Measurements from ENCODE around the gene FAM76B.
A peak's percentile ranks its signal among the peaks of the same experiment; 100 is the strongest.

FAM76B gene

DNA sequence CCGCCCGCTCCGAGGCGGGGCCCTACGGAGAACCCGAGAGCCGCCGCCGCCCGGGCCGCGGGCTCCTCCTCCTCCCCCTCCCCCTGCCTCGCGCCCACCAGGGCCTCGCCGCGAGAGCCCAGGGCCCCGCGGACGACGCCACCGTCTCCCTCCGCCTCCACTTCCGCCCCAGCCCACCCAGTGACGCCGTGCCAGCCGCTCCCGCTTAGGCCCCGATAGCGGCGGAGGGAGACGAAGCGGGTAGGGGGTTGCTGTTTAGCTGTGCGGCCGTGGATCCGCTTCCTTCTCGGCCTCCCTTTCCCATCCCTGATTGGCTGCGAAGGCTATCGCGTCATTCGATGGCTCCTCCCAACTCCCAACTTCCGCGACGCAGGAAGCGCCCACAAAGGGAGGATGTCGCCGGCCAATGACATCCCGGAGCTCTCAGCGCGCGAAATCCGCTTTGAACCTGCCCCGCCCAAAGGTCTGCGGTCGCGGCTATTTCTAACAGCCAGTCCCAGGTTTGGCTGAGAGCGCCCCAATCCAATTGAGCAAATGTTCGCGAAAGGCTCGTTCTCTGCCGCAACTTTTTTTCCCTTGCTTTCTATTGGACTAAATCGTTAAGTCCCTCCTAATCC is at the start of gene FAM76B:
FAM76B (minus strand) TSS at position 277 of the 617 bp plus-strand sequence. CDS start 304 bp downstream, outside the sequence.
- Histone ChIP-seq H3K4me1 (ENCODE audit: control insufficient read depth in 1 of 2, insufficient read depth in 2 of 2, low read length in 2 of 2) (peaks cover 24 to 39% of the 10 kb centered on the region in 2 donors), H3K36me3 (ENCODE audit: control insufficient read depth in 1 of 2, insufficient read depth in 2 of 2, low read length in 2 of 2) (peaks cover 7 to 17% of the 10 kb centered on the region in 2 donors), H3K27ac (ENCODE audit: low read depth, low read length) (peak within 1 kb of the TSS; percentile 100), H3K9me3 (ENCODE audit: control insufficient read depth in 1 of 2, low read length in 2 of 2) (no peaks in the 10 kb centered on the region), H3K27me3 (ENCODE audit: control insufficient read depth in 1 of 2, insufficient read depth in 2 of 2, low read length in 2 of 2) (no peaks in the 10 kb centered on the region), H3K9ac (ENCODE audit: low read depth in 1 of 2, low read length in 2 of 2) (peak within 1 kb of the TSS; percentile 94 to 95), H3K4me3 (ENCODE audit: low read depth in 1 of 2, low read length in 2 of 2) (peak within 1 kb of the TSS; percentile 87 to 92)

- Histone ChIP-seq H3K27ac (ENCODE audit: low read depth, low read length) (no peak overlapping the region), H3K9ac (ENCODE audit: low read depth in 1 of 2, low read length in 2 of 2) (no peak overlapping the region), H3K4me3 (ENCODE audit: low read depth in 1 of 2, low read length in 2 of 2) (no peak overlapping the region), H3K4me1 (ENCODE audit: control insufficient read depth in 1 of 2, insufficient read depth in 2 of 2, low read length in 2 of 2) (peaks cover 0 to 3% of the 10 kb centered on the region in 2 donors), H3K27me3 (ENCODE audit: control insufficient read depth in 1 of 2, insufficient read depth in 2 of 2, low read length in 2 of 2) (no peaks in the 10 kb centered on the region), H3K36me3 (ENCODE audit: control insufficient read depth in 1 of 2, insufficient read depth in 2 of 2, low read length in 2 of 2) (peaks cover 21 to 60% of the 10 kb centered on the region in 2 donors), H3K9me3 (ENCODE audit: control insufficient read depth in 1 of 2, low read length in 2 of 2) (no peaks in the 10 kb centered on the region)
These were observed 46.3 kb upstream of the FAM76B start for GRCh38 chr11:95835768-95836488.

GRCh38 chr11:95835351-95835750 is 45.8 kb upstream of the FAM76B start:
- H3K4me1 ChIP-seq (ENCODE audit: control insufficient read depth in 1 of 2, insufficient read depth in 2 of 2, low read length in 2 of 2), result peaks cover 0 to 3% of the 10 kb centered on the region in 2 donors
- peaks cover 19 to 59% of the 10 kb centered on the region in 2 donors for H3K36me3 ChIP-seq (ENCODE audit: control insufficient read depth in 1 of 2, insufficient read depth in 2 of 2, low read length in 2 of 2)
- H3K9me3 ChIP-seq (ENCODE audit: control insufficient read depth in 1 of 2, low read length in 2 of 2), result no peaks in the 10 kb centered on the region
- H3K27ac ChIP-seq (ENCODE audit: low read depth, low read length), result no peak overlapping the region
- H3K27me3 ChIP-seq (ENCODE audit: control insufficient read depth in 1 of 2, insufficient read depth in 2 of 2, low read length in 2 of 2), result no peaks in the 10 kb centered on the region
- H3K4me3 ChIP-seq (ENCODE audit: low read depth in 1 of 2, low read length in 2 of 2), result no peak overlapping the region
- H3K9ac ChIP-seq (ENCODE audit: low read depth in 1 of 2, low read length in 2 of 2), result no peak overlapping the region

DNA sequence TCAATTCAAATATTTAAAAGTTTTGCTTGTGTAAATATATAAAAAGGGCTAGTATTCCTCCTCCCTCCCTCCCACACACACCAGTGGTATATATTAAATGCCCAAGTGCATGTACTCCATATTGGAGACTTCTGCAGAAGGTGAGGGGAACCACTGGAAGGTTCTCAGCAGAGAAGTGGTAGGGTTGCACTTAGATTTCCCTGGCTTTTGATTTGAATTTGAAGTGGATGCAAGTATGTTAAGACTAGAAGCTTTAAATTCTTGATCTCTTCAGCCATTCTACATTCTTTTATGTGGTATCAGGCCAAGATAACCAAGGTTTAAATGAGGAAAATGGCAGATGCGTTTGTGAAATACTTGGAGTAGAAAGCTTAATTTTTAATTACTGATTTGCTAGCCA is 43.8 kb upstream of the FAM76B start:
- Histone ChIP-seq H3K36me3 (ENCODE audit: control insufficient read depth in 1 of 2, insufficient read depth in 2 of 2, low read length in 2 of 2) (peaks cover 14 to 66% of the 10 kb centered on the region in 2 donors), H3K27ac (ENCODE audit: low read depth, low read length) (no peak overlapping the region)

GRCh38 chr11:95832763-95833162 is 43.2 kb upstream of the FAM76B start:
- Histone ChIP-seq H3K36me3 (ENCODE audit: control insufficient read depth in 1 of 2, insufficient read depth in 2 of 2, low read length in 2 of 2) (peaks cover 10 to 61% of the 10 kb centered on the region in 2 donors), H3K4me3 (ENCODE audit: low read depth in 1 of 2, low read length in 2 of 2) (no peak overlapping the region), H3K27ac (ENCODE audit: low read depth, low read length) (no peak overlapping the region), H3K9me3 (ENCODE audit: control insufficient read depth in 1 of 2, low read length in 2 of 2) (no peaks in the 10 kb centered on the region), H3K4me1 (ENCODE audit: control insufficient read depth in 1 of 2, insufficient read depth in 2 of 2, low read length in 2 of 2) (peaks cover 0 to 3% of the 10 kb centered on the region in 2 donors), H3K9ac (ENCODE audit: low read depth in 1 of 2, low read length in 2 of 2) (no peak overlapping the region), H3K27me3 (ENCODE audit: control insufficient read depth in 1 of 2, insufficient read depth in 2 of 2, low read length in 2 of 2) (no peaks in the 10 kb centered on the region)

More for the DNA sequence above, 43.8 kb upstream of the FAM76B start:
- Histone ChIP-seq H3K4me1 (ENCODE audit: control insufficient read depth in 1 of 2, insufficient read depth in 2 of 2, low read length in 2 of 2) (peaks cover 0 to 3% of the 10 kb centered on the region in 2 donors), H3K9ac (ENCODE audit: low read depth in 1 of 2, low read length in 2 of 2) (no peak overlapping the region), H3K9me3 (ENCODE audit: control insufficient read depth in 1 of 2, low read length in 2 of 2) (no peaks in the 10 kb centered on the region), H3K4me3 (ENCODE audit: low read depth in 1 of 2, low read length in 2 of 2) (no peak overlapping the region), H3K27me3 (ENCODE audit: control insufficient read depth in 1 of 2, insufficient read depth in 2 of 2, low read length in 2 of 2) (no peaks in the 10 kb centered on the region)

GRCh38 chr11:95831198-95831883 is 41.8 kb upstream of the FAM76B start:
- Histone ChIP-seq H3K36me3 (ENCODE audit: control insufficient read depth in 1 of 2, insufficient read depth in 2 of 2, low read length in 2 of 2) (peaks cover 8 to 57% of the 10 kb centered on the region in 2 donors), H3K9ac (ENCODE audit: low read depth in 1 of 2, low read length in 2 of 2) (no peak overlapping the region), H3K4me1 (ENCODE audit: control insufficient read depth in 1 of 2, insufficient read depth in 2 of 2, low read length in 2 of 2) (peaks cover 0 to 2% of the 10 kb centered on the region in 2 donors), H3K9me3 (ENCODE audit: control insufficient read depth in 1 of 2, low read length in 2 of 2) (no peaks in the 10 kb centered on the region), H3K4me3 (ENCODE audit: low read depth in 1 of 2, low read length in 2 of 2) (no peak overlapping the region), H3K27me3 (ENCODE audit: control insufficient read depth in 1 of 2, insufficient read depth in 2 of 2, low read length in 2 of 2) (no peaks in the 10 kb centered on the region), H3K27ac (ENCODE audit: low read depth, low read length) (no peak overlapping the region)

DNA sequence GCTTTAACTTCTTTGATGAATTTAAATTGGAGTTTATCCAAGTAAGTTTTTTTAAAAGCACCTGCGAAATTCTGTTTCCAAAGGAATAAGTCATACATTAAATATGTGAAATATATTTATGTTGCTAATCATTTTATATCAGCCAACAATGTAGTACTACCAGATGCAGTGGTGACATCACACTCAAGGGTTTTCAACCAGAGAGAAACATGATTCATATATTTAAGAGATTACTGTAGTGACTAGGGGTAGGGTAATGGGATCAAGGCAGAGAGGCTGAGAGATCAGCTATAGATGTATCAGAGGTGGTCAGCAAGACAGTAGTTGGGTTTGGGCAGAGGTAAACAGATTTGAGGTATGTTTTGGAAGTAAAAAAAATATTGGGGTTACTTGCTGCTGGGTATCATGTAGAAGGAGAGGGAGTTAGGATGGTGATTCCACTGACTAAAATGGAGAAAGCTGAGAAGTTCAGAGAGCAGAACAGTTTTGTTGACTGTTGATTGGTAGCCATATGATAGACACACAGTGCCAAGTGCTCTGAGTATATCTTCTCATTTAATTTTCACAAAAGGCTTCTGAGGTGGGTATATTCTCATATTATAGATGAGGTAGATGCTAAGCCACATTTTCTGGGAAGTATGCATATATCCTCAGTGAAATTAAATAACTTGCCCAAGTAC is 40.1 kb upstream of the FAM76B start:
- peaks cover 8 to 51% of the 10 kb centered on the region in 2 donors for H3K36me3 ChIP-seq (ENCODE audit: control insufficient read depth in 1 of 2, insufficient read depth in 2 of 2, low read length in 2 of 2)
- no peak overlapping the region for H3K27ac ChIP-seq (ENCODE audit: low read depth, low read length)
- no peaks in the 10 kb centered on the region for H3K27me3 ChIP-seq (ENCODE audit: control insufficient read depth in 1 of 2, insufficient read depth in 2 of 2, low read length in 2 of 2)
- H3K9ac ChIP-seq (ENCODE audit: low read depth in 1 of 2, low read length in 2 of 2), result no peak overlapping the region
- no peaks in the 10 kb centered on the region for H3K9me3 ChIP-seq (ENCODE audit: control insufficient read depth in 1 of 2, low read length in 2 of 2)
- H3K4me1 ChIP-seq (ENCODE audit: control insufficient read depth in 1 of 2, insufficient read depth in 2 of 2, low read length in 2 of 2), result no peaks in the 10 kb centered on the region
- H3K4me3 ChIP-seq (ENCODE audit: low read depth in 1 of 2, low read length in 2 of 2), result no peak overlapping the region

- no peak overlapping the region for H3K4me3 ChIP-seq (ENCODE audit: low read depth in 1 of 2, low read length in 2 of 2)
- no peaks in the 10 kb centered on the region for H3K9me3 ChIP-seq (ENCODE audit: control insufficient read depth in 1 of 2, low read length in 2 of 2)
- no peak overlapping the region for H3K27ac ChIP-seq (ENCODE audit: low read depth, low read length)
- no peaks in the 10 kb centered on the region for H3K27me3 ChIP-seq (ENCODE audit: control insufficient read depth in 1 of 2, insufficient read depth in 2 of 2, low read length in 2 of 2)
- H3K36me3 ChIP-seq (ENCODE audit: control insufficient read depth in 1 of 2, insufficient read depth in 2 of 2, low read length in 2 of 2), result peaks cover 11 to 48% of the 10 kb centered on the region in 2 donors
- H3K4me1 ChIP-seq (ENCODE audit: control insufficient read depth in 1 of 2, insufficient read depth in 2 of 2, low read length in 2 of 2), result no peaks in the 10 kb centered on the region
- H3K9ac ChIP-seq (ENCODE audit: low read depth in 1 of 2, low read length in 2 of 2), result no peak overlapping the region
These were observed 38.1 kb upstream of the FAM76B start for GRCh38 chr11:95827696-95828095.

- Histone ChIP-seq H3K9me3 (ENCODE audit: control insufficient read depth in 1 of 2, low read length in 2 of 2) (no peaks in the 10 kb centered on the region), H3K4me1 (ENCODE audit: control insufficient read depth in 1 of 2, insufficient read depth in 2 of 2, low read length in 2 of 2) (no peaks in the 10 kb centered on the region), H3K36me3 (ENCODE audit: control insufficient read depth in 1 of 2, insufficient read depth in 2 of 2, low read length in 2 of 2) (peaks cover 7 to 43% of the 10 kb centered on the region in 2 donors), H3K4me3 (ENCODE audit: low read depth in 1 of 2, low read length in 2 of 2) (no peak overlapping the region), H3K27me3 (ENCODE audit: control insufficient read depth in 1 of 2, insufficient read depth in 2 of 2, low read length in 2 of 2) (no peaks in the 10 kb centered on the region), H3K27ac (ENCODE audit: low read depth, low read length) (no peak overlapping the region), H3K9ac (ENCODE audit: low read depth in 1 of 2, low read length in 2 of 2) (no peak overlapping the region)
These were observed 32.1 kb upstream of the FAM76B start for GRCh38 chr11:95821640-95822039.

All from duodenal mucosa (tissue), 2 donors.